HS-5 (cell line): ENCODE measurements around the gene KCNAB2.
"Not testable (repeated sequence)": the region's sequence is repeated elsewhere in the genome, so short reads cannot be mapped to it uniquely, and the experiment has no call there.

Experiments used
- DNase-seq: peaks from one replicate; pipeline ENCODE4 v3.0.0-alpha.2; 2012; ENCODE audit warnings: low read depth

Gene KCNAB2

GRCh38 chr1:6010554-6010953 is 35.1 kb upstream of the KCNAB2 start:
- DNase-seq: no peak

GRCh38 chr1:6011161-6011945 is 34.3 kb upstream of the KCNAB2 start:
- DNase-seq: no peak

DNA sequence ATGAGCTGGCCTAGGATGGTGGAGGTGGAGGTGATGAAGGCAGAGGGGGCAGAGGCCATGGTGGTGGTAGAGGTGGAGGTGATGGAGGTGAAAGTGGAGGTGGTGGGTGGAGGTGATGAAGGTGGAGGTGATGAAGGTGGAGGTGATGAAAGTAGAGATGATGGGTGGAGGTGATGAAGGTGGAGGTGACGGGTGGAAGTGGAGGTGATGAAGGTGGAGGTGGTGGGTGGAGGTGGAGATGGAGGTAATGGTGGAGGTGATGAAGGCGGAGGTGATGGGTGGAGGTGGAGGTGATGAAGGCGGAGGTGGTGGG is 33.8 kb upstream of the KCNAB2 start:
- no peak for DNase-seq

DNA sequence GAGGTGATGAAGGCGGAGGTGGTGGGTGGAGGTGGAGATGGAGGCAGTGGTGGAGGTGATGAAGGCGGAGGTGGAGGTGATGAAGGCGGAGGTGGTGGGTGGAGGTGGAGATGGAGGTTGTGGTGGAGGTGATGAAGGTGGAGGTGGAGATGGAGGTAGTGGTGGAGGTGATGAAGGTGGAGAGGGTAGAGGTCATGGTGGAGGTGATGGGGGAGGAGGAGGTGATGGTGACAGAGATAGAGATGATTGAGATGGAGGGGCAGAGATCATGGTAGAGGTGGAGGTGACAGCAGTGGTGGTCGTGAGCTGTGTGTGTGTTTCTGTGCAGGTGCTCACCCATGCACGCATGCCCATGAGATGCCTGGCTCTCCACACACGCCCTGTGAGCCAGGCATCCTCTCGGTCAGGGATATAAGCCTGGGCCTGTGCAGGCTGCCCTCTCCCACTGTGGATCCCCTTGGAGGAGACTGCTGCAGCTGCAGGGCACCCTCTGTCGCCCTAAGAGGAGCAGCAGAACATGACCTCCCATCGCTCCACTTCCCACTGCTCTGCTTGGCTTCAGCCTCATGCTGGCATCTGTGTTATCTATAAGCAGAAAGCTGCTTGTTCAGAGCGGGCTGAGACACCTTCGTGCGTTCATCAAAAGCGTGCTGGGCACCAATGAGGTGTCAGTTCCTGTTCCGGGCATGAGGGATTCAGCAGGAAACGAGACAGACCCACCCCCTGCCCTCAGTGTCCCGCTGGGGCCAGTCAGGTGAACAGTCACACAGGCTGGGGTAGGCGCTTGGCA is 33.0 kb upstream of the KCNAB2 start:
- no peak for DNase-seq

- no peak for DNase-seq
These were observed 32.2 kb upstream of the KCNAB2 start for GRCh38 chr1:6013491-6013890.

- no peak for DNase-seq
These were observed 31.3 kb upstream of the KCNAB2 start for GRCh38 chr1:6014130-6014999.

DNA sequence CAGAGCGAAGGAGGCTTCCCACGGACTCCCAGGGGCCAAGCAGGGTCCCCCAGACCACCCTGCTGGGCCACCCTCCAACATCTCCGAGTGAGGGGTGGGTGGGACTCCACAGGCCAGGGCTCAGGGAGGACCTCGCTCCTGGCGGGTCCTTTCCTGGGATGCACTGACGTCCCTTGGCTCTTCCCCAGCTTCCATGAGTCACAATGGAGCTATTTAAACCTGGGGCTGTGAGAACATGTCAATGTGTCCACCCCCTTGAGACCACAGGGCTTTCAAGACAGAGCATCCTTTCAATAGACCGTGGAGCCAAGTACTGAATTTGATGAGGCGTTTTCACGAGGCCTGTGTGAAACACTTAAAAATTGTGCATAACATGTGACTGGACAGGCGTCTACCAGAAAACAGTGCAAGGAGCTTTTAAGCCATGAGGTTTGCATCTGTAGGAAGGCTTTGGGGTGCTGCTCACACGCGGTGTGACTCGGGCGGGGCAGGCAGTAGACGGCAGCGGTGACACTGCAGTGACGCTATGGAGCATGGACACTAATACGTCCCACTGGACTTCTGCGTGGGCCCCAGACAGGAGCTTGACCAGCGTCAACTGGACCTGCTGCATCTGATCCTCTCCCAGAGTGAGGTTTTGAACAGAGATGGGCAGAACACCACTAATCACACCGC is 29.4 kb upstream of the KCNAB2 start:
- no peak for DNase-seq

GRCh38 chr1:6017654-6018053 is 28.0 kb upstream of the KCNAB2 start:
- not testable (repeated sequence) for DNase-seq

DNA sequence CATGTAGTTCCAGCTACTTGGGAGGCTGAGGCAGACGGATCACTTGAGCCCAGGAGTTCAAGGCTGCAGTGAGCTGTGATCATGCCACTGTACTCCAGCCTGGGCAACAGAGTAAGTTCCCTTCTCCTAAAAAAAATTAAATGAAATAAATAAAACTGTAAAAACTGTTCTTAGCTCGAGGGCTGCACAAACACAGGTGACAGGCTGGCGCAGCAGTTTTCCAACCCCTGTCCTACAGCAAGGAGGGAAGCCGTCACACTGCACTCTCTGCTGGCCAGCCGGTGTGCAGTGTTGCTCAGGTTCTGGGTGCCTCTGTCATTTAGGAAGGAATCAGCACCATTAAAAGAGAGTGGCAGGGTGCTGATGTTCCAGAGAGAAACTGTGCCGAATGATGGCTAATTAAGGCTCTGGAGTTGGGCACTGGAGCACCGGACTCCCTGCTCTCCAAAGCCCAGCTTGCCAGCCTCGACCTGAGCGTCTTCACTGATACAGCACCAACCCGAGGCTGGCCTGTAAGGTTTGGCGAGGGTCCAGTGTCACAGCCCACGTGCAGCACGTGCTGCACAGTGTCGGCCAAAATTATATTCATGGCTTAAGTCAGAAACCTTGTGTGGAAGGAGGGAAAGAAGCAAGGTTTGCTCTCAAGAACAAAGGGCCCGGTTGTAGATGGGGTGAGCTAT is 26.4 kb upstream of the KCNAB2 start:
- no peak for DNase-seq

GRCh38 chr1:6022193-6022592 is 23.5 kb upstream of the KCNAB2 start:
- DNase-seq: no peak

GRCh38 chr1:6023346-6023745 is 22.3 kb upstream of the KCNAB2 start:
- no peak for DNase-seq

GRCh38 chr1:6024376-6024775 is 21.3 kb upstream of the KCNAB2 start:
- DNase-seq: no peak

DNA sequence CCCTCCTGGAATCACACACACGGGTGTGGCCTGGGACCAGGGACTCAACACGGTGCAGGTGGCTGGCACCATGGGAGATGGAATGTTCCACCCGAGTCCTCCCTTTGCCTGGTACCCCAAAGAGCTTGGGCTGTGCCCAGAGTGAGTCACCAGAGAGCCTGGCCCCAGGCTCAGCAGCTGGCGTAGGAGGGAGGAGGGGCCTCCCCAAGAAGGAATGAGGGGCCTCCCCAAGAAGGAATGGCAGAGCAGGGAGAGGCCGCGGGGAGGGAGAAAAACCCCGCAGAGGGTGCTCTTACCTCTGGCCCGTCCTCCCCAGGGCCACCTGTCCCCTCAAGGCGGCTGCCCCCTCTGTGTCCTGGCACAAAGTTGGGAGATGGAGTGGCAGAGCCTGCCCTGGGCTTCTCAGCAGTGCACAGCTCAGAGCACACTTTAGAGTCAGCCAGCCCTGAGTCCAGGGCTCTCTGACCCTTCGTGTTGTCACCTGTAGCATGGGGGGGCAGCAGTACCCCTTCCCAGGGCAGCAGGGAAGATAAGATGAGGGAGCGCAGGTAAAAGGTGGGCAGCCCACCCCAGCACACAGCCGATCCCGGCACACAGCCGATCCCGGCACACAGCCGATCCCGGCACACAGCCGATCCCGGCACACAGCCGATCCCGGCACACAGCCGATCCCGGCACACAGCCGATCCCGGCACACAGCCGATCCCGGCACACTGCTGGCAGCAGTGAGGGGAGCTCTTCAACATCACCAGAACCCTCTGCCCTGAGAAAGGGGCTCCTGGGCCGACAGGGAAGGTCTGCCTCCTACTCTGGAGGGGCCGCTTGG is 20.2 kb upstream of the KCNAB2 start:
- no peak for DNase-seq

- no peak for DNase-seq
These were observed 19.4 kb upstream of the KCNAB2 start for GRCh38 chr1:6026095-6026809.

DNA sequence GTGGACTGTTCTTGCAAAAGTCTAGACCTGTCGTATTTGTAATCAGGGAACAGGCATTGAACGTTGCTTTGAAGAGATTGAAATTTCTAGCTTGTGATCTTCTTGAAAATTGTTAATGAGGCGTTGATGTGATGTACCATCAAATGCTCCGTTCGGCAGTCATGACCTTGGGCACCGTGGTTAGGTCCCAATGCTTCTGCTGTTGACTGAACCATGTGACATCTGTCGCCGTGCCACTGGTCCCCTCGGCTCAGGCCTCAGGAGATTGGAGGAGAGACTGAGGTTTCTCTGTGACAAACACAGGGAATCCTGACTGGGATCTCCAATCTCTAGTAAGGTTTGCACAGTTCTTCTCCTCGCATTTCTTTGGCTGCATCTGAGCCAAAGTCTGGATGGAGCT is 18.1 kb upstream of the KCNAB2 start:
- no peak for DNase-seq

DNA sequence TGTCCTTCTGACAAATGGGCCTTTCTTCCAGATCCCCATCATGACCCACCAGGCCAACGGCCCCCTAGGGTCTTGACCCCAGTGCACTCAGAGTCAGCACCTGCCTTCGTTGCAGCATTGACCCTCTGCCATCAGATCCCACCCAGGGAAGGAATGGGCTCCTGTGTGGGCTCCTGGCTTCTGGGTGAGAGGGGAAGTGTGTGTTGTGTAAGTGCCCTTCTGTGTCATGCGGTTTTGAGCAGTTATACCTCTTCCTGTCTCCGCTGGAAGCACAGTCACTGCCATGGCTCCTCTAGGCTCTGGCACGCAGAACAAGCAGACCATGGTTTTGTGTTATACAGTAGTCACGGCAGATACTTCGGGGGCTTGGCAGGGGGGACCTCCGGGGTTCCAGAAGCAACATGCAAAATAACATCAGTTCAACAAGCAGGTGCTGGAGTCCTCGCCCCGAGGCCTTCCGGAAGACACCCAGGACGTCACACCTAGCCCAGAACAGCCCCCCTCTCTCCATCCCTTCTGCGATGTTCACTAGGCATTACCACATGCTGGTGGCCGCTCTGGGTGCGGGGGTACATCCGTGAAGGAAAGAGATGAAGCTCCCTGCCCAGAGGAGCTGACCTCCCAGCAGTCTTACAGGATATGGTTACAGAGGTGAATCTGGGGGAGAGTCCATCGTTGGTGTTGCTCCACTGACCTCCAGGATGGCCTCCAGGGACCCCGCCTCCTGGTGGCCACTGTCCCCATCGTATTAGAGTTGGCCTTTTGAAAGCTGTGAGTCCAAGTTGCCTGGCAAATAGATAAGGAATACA is 17.4 kb upstream of the KCNAB2 start:
- no peak for DNase-seq

- no peak for DNase-seq
These were observed 16.3 kb upstream of the KCNAB2 start for GRCh38 chr1:6029351-6029750.

- no peak for DNase-seq
These were observed 15.6 kb upstream of the KCNAB2 start for GRCh38 chr1:6030132-6030531.
